HG03571 (cell line): ENCODE data around the gene FAF2.
A peak's percentile ranks its signal among the peaks of the same experiment; 100 is the strongest.
"Not testable (repeated sequence)": the region's sequence is repeated elsewhere in the genome, so short reads cannot be mapped to it uniquely, and the experiment has no call there.

Experiments
- ATAC-seq: cut with Tn5 transposase; IDR thresholded peaks from one replicate; pipeline ENCODE4 v1.9.1; 2021; ENCODE audit not compliant: unreplicated experiment

FAF2 gene

GRCh38 chr5:176416965-176417364 lies 31.2 kb upstream of the FAF2 start:
- no peak for ATAC-seq

GRCh38 chr5:176418251-176418650 lies 29.9 kb upstream of the FAF2 start:
- ATAC-seq, result no peak

- ATAC-seq, result no peak
Observed at GRCh38 chr5:176420086-176420485, 28.1 kb upstream of the FAF2 start.

- ATAC-seq, result no peak
Observed at GRCh38 chr5:176420972-176421544, 27.1 kb upstream of the FAF2 start.

- ATAC-seq, result no peak
Observed at GRCh38 chr5:176424181-176424580, 24.0 kb upstream of the FAF2 start.

- no peak for ATAC-seq
Observed at GRCh38 chr5:176425138-176425537, 23.0 kb upstream of the FAF2 start.

GRCh38 chr5:176425791-176426190 lies 22.4 kb upstream of the FAF2 start:
- no peak for ATAC-seq

GRCh38 chr5:176426876-176427275 lies 21.3 kb upstream of the FAF2 start:
- no peak for ATAC-seq

GRCh38 chr5:176427971-176428370 lies 20.2 kb upstream of the FAF2 start:
- no peak for ATAC-seq

GRCh38 chr5:176429972-176430371 lies 18.2 kb upstream of the FAF2 start:
- no peak for ATAC-seq

GRCh38 chr5:176432707-176433106 lies 15.5 kb upstream of the FAF2 start:
- no peak for ATAC-seq

- ATAC-seq, result no peak
Observed at GRCh38 chr5:176436656-176437055, 11.5 kb upstream of the FAF2 start.

- no peak for ATAC-seq
Observed at GRCh38 chr5:176438959-176439757, 9.0 kb upstream of the FAF2 start.

- ATAC-seq, result no peak
Observed at GRCh38 chr5:176440927-176441706, 7.1 kb upstream of the FAF2 start.

GRCh38 chr5:176441921-176442323 lies 6.3 kb upstream of the FAF2 start:
- ATAC-seq, result no peak

- ATAC-seq, result not testable (repeated sequence)
Observed at GRCh38 chr5:176442911-176443310, 5.3 kb upstream of the FAF2 start.

GRCh38 chr5:176444742-176445141 lies 3.4 kb upstream of the FAF2 start:
- no peak for ATAC-seq

- ATAC-seq, result no peak
Observed at GRCh38 chr5:176446028-176446665, 2.0 kb upstream of the FAF2 start.

GRCh38 chr5:176446884-176447590 lies 1.1 kb upstream of the FAF2 start:
- no peak for ATAC-seq

- peak; percentile 24 for ATAC-seq
Observed at GRCh38 chr5:176447591-176447977, 601 bp upstream of the FAF2 start.

GRCh38 chr5:176450077-176450476 lies 1.9 kb downstream of the FAF2 start:
- no peak for ATAC-seq
